ENCODE data around the gene IGF1R.

Gene IGF1R

DNA sequence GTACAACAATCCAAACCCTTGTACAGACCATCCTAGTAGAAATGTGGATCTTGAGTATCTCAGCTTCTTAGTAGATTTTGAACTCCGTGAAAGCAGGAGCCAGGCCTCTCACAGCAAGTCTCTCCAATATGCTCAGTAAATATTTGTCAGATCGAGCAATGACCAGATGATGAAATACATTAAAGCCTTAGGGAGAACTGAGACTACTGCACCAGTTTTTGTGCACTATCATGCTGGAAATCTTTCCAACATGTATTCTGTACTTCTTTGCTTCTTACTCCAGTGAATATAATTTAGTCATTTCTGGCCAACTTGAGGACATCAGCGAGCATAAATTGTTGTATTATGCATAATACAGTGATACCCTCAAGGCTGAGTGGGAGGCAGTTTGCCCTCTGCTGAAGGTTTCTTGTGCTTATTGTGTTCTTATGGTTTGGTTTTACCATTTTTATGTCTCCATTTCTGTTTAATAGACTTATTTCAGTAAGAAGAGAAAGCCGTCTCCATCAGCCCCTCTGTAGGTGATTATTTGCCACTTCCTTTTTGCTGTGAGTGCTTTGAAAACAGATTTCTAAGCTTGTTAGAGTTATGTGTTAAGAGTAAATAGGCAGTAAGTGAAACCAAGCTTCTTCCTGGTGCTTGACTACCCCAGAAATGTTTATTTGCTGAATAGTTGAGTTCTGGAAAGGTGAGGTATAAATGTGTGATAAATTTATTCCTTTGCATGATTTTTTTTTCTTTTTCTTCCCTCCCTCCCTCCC is 212.1 kb downstream of the IGF1R start:
- no peak for DNase-seq (ENCODE audit: low spot score)

- DNase-seq (ENCODE audit: low spot score) = no peak
These were observed 212.8 kb downstream of the IGF1R start for GRCh38 chr15:98861188-98861587.

- DNase-seq (ENCODE audit: low spot score) = no peak
These were observed 215.6 kb downstream of the IGF1R start for GRCh38 chr15:98863983-98864382.

- peak; percentile 63 for DNase-seq (ENCODE audit: low spot score)
These were observed 217.3 kb downstream of the IGF1R start for GRCh38 chr15:98865397-98866339.

- DNase-seq (ENCODE audit: low spot score) = no peak
These were observed 218.2 kb downstream of the IGF1R start for GRCh38 chr15:98866511-98866910.

DNA sequence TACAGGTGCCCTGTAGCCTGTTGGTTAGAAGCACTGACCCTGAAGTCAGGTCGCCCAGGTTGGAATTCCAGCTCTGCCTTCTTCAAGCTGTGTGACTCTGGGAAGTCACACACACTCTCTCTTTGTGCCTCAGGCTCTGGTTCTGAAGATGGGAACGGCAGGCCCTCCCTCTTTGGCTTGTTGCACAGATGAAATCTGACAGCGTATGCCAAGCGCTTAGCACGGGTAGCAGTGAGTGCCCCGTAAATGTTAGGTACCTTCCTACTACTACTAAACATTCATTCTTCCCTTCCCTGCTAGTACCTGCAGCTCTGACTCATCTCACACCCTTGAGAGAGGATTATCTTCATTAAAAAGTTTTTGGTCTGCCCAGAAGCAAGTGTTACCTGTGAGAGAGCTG is 220.2 kb downstream of the IGF1R start:
- no peak for DNase-seq (ENCODE audit: low spot score)

- DNase-seq (ENCODE audit: low spot score) = no peak
These were observed 222.4 kb downstream of the IGF1R start for GRCh38 chr15:98870788-98871187.

- no peak for DNase-seq (ENCODE audit: low spot score)
These were observed 224.4 kb downstream of the IGF1R start for GRCh38 chr15:98872774-98873173.

DNA sequence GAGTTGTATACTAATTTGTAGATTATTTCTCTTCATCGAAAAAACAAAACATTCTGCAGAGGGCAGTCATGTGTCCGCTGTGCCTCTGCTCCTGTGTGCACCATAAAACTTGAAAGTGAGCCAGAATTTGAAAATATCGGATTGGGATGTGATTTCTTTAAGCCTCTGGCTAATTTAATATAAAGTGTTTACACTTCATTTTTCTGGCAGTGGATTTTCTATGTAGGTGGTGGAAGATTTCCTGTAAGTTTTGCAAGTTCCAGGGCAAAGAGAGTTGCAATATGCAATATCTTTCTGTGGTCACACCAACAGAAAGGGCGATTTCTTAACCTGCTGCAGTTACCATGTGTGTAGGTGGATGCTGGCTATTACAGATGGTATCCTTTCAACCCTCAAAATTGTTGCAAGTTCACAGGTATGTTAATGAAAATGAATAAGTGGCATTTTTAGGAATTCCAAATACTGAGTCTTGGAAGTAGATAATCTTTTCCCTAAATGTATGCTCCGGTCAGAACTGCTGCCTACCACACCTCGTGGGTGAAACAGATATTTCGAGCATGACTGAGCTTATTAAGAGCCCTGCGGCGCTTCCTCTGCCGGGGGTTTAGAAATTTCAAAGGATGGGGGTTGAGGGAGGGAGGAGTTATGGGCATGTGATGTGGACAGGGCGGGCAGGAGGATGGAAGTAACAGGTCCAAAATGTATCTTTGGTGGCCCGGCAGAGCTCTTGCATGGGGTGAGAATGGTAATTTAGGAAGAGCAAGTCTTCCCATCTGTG is 225.3 kb downstream of the IGF1R start:
- DNase-seq (ENCODE audit: low spot score) = peak; percentile 36

DNA sequence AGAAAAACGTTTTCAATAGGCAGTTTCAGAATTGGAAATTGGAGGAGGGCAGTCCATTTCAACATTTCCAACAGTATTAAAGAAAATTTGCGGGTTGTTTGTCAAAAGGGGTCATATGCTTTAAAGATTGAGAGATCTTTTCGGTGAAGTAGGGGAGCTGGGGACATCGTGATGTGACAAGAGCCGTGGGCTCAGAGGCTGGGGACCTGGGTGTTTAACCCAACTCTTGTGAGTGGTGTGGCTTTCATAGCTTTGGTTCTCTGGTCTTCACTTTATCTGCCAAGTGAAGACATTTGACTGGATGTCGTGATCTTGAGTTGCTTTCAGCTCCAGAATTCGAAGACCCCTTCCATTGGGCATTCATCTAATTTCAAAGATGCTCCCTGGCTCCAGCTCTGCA is 226.0 kb downstream of the IGF1R start:
- DNase-seq (ENCODE audit: low spot score) = no peak

DNA sequence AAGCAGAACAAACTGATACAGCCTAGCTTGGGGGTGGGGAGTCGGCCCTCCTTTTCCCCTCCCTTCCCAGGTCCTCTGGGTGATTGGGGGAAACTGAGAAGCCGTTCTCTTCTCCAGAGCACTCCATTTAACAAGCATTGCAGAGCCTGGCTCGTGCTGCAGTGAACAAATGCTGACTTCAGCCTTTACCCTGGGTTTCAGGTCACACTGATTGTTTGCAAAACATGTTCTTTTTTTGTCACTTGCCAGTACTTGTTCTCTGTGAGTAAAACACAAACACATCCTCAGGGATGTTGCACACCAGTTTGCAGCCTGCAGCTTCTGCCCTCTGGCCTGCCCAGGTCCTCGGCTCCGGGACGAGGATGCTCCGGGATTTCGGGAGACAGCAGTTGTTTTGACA is 226.4 kb downstream of the IGF1R start:
- DNase-seq (ENCODE audit: low spot score) = no peak

DNA sequence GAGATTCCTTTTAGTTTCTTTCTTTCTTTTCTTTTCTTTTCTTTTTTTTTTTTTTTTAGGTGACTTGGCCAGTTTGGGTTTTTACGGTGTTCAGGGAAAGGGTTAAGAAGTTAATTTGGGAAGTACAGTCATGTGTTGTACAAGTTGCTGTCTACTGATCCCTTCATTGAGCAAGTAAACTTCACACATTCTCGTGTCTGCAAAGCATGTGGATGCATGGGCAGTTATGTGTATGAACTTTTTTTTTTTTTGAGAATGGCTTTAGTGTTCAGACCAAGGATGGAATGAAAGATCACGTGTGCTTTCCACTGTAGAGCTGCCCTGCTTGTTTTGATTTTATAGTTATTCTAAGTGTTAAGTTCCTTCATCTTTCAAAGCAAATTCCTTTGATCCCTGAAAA is 227.0 kb downstream of the IGF1R start:
- DNase-seq (ENCODE audit: low spot score) = no peak

DNA sequence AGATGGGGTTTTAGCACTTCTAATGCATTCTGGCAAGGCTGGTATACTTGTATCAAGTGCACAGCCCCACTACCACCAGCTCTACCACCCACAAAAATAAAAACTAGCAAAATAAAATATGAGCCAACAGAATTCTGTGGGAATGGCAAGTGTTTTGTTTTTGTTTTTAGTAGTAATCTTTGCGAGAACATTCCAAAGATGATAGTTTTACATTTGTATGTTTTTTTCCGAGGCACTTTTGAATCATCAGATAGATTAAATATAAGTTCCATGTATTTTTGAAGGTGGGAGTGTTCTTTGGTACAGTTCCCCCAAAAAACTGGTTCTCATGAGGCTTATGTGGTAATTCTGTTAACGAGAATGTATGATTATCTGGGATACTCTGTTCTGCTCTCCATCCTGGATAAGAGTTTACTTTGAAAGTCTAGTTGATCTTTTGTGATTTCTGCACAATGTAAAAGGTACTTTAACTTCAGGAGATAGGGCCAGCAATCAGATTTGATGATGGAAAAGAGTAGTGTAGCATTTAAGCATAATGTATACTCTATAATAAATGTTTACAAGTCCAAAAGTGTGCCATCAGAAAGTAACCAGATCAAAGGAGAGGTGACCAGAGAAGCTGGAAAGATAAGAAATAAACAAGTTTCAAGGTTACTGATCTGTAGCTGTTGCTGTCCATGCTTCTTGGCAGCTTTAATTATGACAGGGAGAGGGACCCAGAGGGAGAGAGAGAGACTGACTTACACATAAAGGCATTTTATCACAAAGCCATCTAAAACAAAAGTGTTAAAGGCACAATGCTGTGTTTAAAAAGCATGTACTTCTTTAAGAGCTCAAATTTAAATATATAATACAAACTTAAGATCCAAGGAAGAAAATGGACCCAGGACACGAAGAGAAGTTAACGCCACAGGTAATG is 228.4 kb downstream of the IGF1R start:
- no peak for DNase-seq (ENCODE audit: low spot score)

GRCh38 chr15:98878172-98878571 is 229.8 kb downstream of the IGF1R start:
- no peak for DNase-seq (ENCODE audit: low spot score)

DNA sequence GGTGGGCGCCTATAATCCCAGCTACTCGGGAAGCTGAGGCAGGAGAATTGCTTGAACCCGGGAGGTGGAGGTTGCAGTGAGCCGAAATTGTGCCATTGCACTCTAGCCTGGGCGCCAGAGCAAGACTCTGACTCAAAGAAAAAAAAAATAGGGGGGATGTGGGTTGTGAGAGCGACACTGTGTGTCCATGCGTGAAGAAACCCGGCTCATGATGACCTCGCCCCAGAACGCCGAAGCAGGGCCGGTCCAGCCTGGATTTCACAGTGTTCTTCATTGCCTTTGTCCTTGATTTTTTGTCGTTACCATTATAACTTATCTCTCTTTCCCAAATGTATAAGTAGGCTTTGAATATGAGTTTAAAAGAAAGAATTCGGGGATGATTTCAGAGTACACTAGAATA is 230.5 kb downstream of the IGF1R start:
- no peak for DNase-seq (ENCODE audit: low spot score)

- peak; percentile 50 for DNase-seq (ENCODE audit: low spot score)
These were observed 233.5 kb downstream of the IGF1R start for GRCh38 chr15:98881526-98882520.

DNA sequence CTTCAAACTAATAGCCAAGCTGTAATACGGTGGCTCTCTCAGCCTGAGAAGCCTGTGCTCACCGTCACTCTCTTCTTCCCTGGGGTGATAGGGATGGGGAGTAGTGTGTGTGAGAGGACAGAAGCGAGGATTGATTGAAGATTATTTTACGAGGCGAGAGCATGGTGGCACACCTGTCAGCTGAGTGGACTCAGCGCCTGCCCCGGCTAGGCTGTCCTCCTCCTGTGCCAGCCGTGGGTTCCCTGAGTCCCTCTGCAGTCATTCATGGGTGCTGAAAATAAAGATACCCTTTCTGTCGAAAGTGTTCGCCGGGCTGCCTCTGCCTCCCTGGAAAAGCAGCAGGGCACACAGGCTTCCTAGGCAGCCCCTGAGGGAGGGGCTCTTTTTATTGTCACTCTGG is 235.1 kb downstream of the IGF1R start:
- DNase-seq (ENCODE audit: low spot score) = no peak

GRCh38 chr15:98884894-98885293 is 236.6 kb downstream of the IGF1R start:
- DNase-seq (ENCODE audit: low spot score) = no peak

DNA sequence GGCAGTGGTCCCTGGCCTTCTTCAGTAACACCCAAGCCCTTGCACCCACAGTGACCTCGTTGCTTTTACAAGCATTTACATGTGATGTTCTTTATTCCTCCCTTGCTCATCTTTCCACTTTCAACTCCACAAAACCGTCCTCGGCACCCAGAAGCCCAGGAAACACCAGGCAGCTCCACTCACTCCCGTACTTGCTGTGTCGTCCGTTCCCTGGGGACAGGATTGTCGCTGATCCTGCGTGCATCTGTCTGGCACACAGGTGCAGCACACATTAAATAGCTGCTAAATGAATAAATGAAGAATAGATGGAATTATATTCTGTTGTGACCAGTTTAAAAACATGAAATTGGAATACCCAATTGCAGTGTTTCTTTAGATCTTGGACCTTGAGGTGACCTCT is 239.6 kb downstream of the IGF1R start:
- DNase-seq (ENCODE audit: low spot score) = no peak

DNA sequence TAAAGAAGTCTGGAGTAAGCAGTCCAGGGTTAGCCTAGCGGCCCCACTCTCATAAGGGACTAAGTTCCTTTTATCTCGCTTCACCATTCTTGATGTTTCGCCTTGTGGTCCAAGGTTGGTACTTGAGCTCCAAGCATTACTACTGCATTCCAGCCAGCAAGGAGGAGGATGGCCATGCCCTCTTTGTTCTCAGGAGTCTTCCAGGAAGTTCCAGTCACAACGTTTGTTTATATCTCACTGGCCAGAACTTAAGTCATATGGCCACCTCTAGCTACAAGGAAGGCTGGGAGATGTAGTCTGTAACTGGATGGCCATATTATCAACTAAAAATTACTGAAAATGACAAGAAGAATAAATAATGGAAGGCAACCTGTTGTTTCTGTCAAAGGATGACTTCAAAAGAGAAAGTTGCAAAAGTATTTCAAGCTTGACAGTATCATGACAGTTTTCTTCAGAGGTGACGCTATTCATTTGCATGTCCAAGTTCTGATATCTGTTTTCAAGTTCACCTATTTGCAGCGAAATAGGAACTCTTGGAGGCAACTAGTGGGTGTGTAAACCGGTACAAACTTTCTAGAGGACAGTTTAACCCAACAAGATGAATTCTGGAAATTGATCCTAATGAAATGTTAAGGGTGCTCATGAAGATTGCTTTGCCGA is 240.6 kb downstream of the IGF1R start:
- DNase-seq (ENCODE audit: low spot score) = no peak

All from iPS-NIHi11 (cell line).